Thymus (tissue), 11 donors: ENCODE results near the gene RNF187. TPM values are rescaled to one million over a fixed set of nuclear protein-coding genes. Genes with fewer than 3 reads are reported as not detected.

ENCODE experiments used
- DNase-seq, 9 donors: peaks; one replicate each; pipeline ENCODE4 v3.0.0-alpha.2; 2013; ENCODE audit warnings: low spot score in 9 of 9, low read depth in 6 of 9, missing footprints in 1 of 9
- H3K27ac ChIP-seq, 2 donors: one replicate each; pipeline ENCODE4 v1.5.1; 2013; ENCODE audit warnings: control low read depth in 1 of 2, low read depth in 1 of 2, low read length in 1 of 2, mild to moderate bottlenecking in 1 of 2, moderate library complexity in 1 of 2
- H3K27me3 ChIP-seq, 2 donors: one replicate each; pipeline ENCODE4 v1.5.1; 2013; ENCODE audit warnings: low read length in 1 of 2; ENCODE audit not compliant: control insufficient read depth in 2 of 2, insufficient read depth in 1 of 2
- H3K36me3 ChIP-seq, 2 donors: one replicate each; pipeline ENCODE4 v1.5.1; 2013; ENCODE audit warnings: low read length in 1 of 2, mild to moderate bottlenecking in 1 of 2, moderate library complexity in 1 of 2; ENCODE audit not compliant: control insufficient read depth in 2 of 2, insufficient read depth in 2 of 2
- H3K4me1 ChIP-seq, 2 donors: one replicate each; pipeline ENCODE4 v1.5.1; 2013; ENCODE audit warnings: low read length in 2 of 2; ENCODE audit not compliant: control insufficient read depth in 2 of 2, insufficient read depth in 2 of 2
- H3K4me3 ChIP-seq, 2 donors: one replicate each; pipeline ENCODE4 v1.5.1; 2013; ENCODE audit warnings: low read length in 2 of 2, control low read depth in 1 of 2, mild to moderate bottlenecking in 1 of 2
- H3K9me3 ChIP-seq, 2 donors: one replicate each; pipeline ENCODE4 v1.5.1; 2013; ENCODE audit warnings: low read length in 1 of 2, mild to moderate bottlenecking in 1 of 2; ENCODE audit not compliant: control insufficient read depth in 2 of 2, insufficient read depth in 1 of 2
- WGBS: extraction: QIAGEN DNeasy Blood & Tissue Kit; methylation state at CpG from one replicate; pipeline ENCODE4 v1.1.7; 2013; 5-methylcytosine and 5-hydroxymethylcytosine counted together
- polyA plus RNA-seq: library from polyadenylated mRNA; stranded (reverse); fragments of 200-250 nt; gene quantifications from one replicate; pipeline ENCODE4 v1.2.3, GENCODE V29; 2013
- total RNA-seq: library from RNA; stranded (reverse); fragments of 120-200 nt; gene quantifications from one replicate; pipeline ENCODE4 v1.2.4, GENCODE V29; 2013
- donor health status: healthy.

RNF187 gene
- total and polyA plus RNA-seq, 2 donors = 22.2 to 30.0 TPM

DNA sequence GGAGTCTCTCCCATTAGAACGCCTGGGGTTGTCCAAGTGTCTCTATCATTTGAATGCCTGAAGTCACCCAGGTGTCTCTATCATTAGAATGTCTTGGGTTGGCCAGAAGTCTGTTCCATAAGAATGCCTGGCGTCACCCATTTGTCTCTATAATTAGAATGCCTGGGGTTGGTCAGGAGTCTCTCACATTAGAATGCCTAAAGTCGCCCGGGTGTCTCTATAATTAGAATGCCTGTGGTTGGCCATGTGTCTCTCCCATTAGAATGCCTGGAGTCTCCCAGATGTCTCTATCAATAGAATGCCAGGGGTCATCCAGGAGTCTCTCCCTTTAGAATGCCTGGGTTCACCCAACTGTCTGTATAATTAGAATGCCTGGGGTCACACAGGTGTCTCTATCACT lies 54.5 kb downstream of the RNF187 start:
- DNase-seq = no peak
- Histone ChIP-seq H3K4me1 (no peaks in the 10 kb centered on the region), H3K36me3 (no peaks in the 10 kb centered on the region), H3K9me3 (peaks cover 0 to 5% of the 10 kb centered on the region in 2 donors), H3K27me3 (no peaks in the 10 kb centered on the region), H3K27ac (no peak overlapping the region), H3K4me3 (no peak overlapping the region)
- WGBS = 74% methylated on average over 4 of the region's 4 CpGs

DNA sequence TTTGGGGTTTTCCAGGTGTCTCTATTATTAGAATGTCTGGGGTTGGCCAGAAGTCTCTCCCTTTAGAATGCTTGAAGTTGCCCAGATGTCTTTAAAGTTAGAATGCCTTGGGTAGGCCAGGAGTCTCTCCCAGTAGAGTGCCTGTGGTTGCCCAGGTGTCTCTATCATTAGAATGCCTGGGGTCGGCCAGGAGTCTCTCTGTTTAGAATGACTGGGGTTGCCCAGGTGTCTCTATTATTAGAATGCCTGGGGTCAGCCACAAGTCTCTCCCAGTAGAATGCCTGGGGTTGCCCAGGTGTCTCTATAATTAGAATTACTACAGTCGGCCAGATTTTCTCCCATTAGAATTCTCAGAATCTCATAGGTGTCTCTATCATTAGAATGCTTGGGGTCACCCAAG lies 55.2 kb downstream of the RNF187 start:
- no peaks in the 10 kb centered on the region for H3K36me3 ChIP-seq
- no peak overlapping the region for H3K27ac ChIP-seq
- no peaks in the 10 kb centered on the region for H3K4me1 ChIP-seq
- 80% methylated on average over 2 of the region's 2 CpGs for WGBS
- H3K9me3 ChIP-seq = peaks cover 0 to 3% of the 10 kb centered on the region in 2 donors
- H3K4me3 ChIP-seq = no peak overlapping the region
- no peaks in the 10 kb centered on the region for H3K27me3 ChIP-seq
- no peak for DNase-seq

DNA sequence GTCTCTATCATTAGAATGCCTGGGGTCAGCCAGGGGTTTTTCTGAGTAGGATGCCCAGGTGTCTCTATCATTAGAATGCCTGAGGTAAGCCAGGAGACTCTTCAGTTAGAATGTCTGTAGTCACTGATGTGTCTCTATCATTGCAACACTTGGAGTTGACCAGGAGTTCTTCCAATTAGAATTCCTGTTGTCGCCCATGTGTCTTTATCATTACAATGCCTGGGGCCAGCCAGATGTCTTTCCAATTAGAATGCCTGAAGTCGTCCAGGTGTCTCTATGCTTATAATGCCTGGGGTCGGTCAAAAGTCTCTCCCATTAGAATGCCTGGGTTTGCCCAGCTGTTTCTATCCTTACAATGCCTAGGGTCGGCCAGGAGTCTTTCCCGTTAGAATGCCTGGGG lies 55.8 kb downstream of the RNF187 start:
- WGBS = 71% methylated on average over 5 of the region's 5 CpGs
- Histone ChIP-seq H3K4me3 (no peak overlapping the region), H3K27ac (no peak overlapping the region), H3K9me3 (no peaks in the 10 kb centered on the region), H3K27me3 (no peaks in the 10 kb centered on the region), H3K4me1 (no peaks in the 10 kb centered on the region), H3K36me3 (no peaks in the 10 kb centered on the region)
- no peak for DNase-seq

DNA sequence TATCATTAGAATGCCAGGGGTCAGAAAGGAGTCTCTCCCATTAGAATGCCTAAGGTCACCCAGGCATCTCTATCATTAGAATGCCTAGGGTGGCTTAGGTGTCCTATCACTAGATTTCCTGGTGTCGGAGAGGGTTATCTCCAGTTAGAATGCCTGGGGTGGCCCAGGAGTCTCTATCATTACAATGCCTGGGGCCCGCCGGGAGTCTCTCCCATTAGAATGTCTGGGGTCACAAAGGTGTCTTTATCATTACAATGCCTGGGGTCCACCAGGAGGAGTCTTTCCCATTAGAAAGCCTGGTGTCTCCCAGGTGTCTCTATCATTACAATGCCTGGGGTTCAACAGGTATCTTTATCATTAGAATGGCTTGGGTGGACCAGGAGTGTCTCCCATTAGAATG lies 56.2 kb downstream of the RNF187 start:
- H3K4me3 ChIP-seq = no peak overlapping the region
- H3K9me3 ChIP-seq = no peaks in the 10 kb centered on the region
- H3K4me1 ChIP-seq = no peaks in the 10 kb centered on the region
- 75% methylated on average over 3 of the region's 3 CpGs for WGBS
- no peak overlapping the region for H3K27ac ChIP-seq
- DNase-seq = no peak
- H3K27me3 ChIP-seq = no peaks in the 10 kb centered on the region
- H3K36me3 ChIP-seq = no peaks in the 10 kb centered on the region

DNA sequence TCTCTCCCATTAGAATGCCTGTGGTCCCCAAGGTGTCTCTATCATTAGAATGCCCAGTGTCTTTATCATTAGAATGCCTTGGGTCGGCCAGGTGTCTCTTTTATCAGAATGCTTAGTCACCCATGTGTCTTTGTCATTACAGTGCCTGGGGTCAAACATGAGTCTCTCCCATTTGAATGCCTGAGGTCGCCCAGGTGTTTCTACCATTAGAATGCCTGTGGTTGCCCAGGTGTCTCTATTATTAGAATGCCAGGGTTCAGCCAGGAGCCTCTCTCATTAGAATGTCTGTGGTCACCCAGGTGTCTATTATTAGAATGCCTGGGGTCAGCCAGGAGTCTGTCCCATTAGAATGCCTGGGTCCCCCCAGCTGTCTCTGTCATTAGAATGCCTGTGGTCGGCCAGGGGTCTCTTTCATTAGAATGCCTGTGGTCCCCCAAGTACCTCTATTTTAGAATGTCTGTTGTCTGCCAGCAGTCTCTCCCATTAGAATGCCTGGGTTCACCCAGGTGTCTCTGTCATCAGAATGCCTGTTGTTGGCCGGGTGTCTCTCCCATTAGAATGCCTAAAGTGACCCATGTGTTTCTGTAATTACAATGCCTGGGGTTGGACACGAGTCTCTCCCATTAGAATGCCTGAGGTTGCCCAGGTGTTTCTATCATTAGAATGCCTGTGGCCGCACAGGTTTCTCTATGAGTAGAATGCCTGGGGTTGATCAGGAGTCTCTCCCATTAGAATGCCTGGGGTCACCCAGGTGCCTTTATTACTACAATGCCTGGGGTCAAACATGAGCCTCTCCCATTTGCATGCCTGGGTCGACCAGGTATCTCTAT lies 57.1 kb downstream of the RNF187 start:
- Histone ChIP-seq H3K27me3 (no peaks in the 10 kb centered on the region), H3K4me1 (no peaks in the 10 kb centered on the region), H3K27ac (no peak overlapping the region), H3K36me3 (no peaks in the 10 kb centered on the region), H3K9me3 (no peaks in the 10 kb centered on the region), H3K4me3 (no peak overlapping the region)
- no peak for DNase-seq
- WGBS = 59% methylated on average over 7 of the region's 7 CpGs

DNA sequence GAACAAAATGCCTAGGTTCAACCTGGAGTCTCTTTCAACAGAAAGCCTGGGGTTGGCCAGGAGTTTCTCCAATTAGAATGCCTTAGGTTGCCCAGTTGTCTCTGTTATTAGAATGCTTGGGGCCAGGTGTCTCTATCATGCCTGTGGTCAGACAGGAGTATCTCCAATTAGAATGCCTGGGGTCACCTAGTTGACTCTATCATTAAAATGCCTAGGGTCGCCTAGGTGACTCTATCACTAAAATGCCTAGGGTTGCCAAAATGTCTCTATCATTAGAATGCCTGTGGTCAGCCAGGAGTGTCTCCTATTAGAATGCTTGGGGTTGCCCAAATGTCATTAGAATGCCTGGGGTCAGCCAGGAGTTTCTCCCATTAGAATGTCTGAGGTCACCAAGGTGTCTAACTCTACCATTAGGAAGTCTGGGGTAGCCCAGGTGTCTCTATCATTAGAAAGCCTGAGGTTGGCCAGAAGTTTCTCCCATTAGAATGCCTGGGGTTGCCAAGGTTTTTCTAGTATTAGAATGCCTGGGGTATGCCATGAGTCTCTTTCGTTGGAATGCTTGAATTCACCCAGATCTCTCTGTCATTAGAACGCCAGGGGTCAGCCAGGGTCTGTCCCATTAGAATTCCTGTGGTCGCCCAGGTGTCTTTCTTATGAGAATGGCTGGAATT lies 57.9 kb downstream of the RNF187 start:
- Histone ChIP-seq H3K36me3 (no peaks in the 10 kb centered on the region), H3K27ac (no peak overlapping the region), H3K9me3 (no peaks in the 10 kb centered on the region), H3K4me1 (no peaks in the 10 kb centered on the region), H3K27me3 (no peaks in the 10 kb centered on the region), H3K4me3 (no peak overlapping the region)
- WGBS = 49% methylated on average over 4 of the region's 4 CpGs
- DNase-seq = no peak

Other genes with a start within 250 kb of the RNF187 start
- 11.9 TPM for gene TRIM11, start 80.5 kb upstream of the RNF187 start, total RNA-seq
- 21.8 TPM for gene TRIM11, start 80.5 kb upstream of the RNF187 start, polyA plus RNA-seq
- gene TRIM17, start 70.5 kb upstream of the RNF187 start, total RNA-seq = 0.09 TPM
- 0.50 TPM for gene TRIM17, start 70.5 kb upstream of the RNF187 start, polyA plus RNA-seq
- 8.8 TPM for gene RHOU, start 248.1 kb downstream of the RNF187 start, total RNA-seq
- 23.9 TPM for gene RHOU, start 248.1 kb downstream of the RNF187 start, polyA plus RNA-seq